ENCODE data around the gene ENTHD1. TPM values are rescaled to one million over a fixed set of nuclear protein-coding genes. Genes with fewer than 3 reads are reported as not detected.

The ENTHD1 gene
- total RNA-seq, 3 donors from 2014 or later (not counting 1 experiment from before 2014, with no cell fraction given) = not detected

GRCh38 chr22:39820256-39820655, 73.3 kb downstream of the ENTHD1 start:
- H3K36me3 Mint-ChIP-seq = no peaks in the 10 kb centered on the region
- Histone ChIP-seq H3K4me1 (ENCODE audit: control insufficient read depth, insufficient read depth, low read length) (no peaks in the 10 kb centered on the region), H3K9me3 (ENCODE audit: control insufficient read depth, insufficient read depth, low read length) (no peaks in the 10 kb centered on the region), H3K36me3 (ENCODE audit: control insufficient read depth, insufficient read depth, low read length) (no peaks in the 10 kb centered on the region), H3K27ac (ENCODE audit: low read length) (no peak overlapping the region), H3K27me3 (ENCODE audit: control insufficient read depth, insufficient read depth, low read length) (no peaks in the 10 kb centered on the region), H3K4me3 (ENCODE audit: low read length) (no peak overlapping the region)
- no peak for ATAC-seq
- no peaks in the 10 kb centered on the region for H3K4me1 Mint-ChIP-seq
- H3K27ac Mint-ChIP-seq = no peak overlapping the region
- H3K9me3 Mint-ChIP-seq = no peaks in the 10 kb centered on the region
- H3K27me3 Mint-ChIP-seq (ENCODE audit: low read depth in 2 of 2) = peaks cover 7 to 41% of the 10 kb centered on the region in 2 donors
- no peak overlapping the region for H3K4me3 Mint-ChIP-seq
- intact Hi-C loops (cut with micrococcal nuclease) = no loop called here
- TF ChIP-seq CTCF (IDR thresholded peaks at IDR 0.05) = no peak
- WGBS (ENCODE audit: insufficient coverage) = 88% methylated on average over 3 of the region's 4 CpGs
- no peak for DNase-seq

- Mint-ChIP-seq H3K27me3 (ENCODE audit: low read depth in 2 of 2) (peaks cover 3 to 36% of the 10 kb centered on the region in 2 donors), H3K4me3 (no peak overlapping the region), H3K27ac (no peak overlapping the region), H3K4me1 (no peaks in the 10 kb centered on the region), H3K36me3 (no peaks in the 10 kb centered on the region), H3K9me3 (no peaks in the 10 kb centered on the region)
- no peak for DNase-seq
- intact Hi-C loops (cut with micrococcal nuclease) = no loop called here
- Histone ChIP-seq H3K27ac (ENCODE audit: low read length) (no peak overlapping the region), H3K36me3 (ENCODE audit: control insufficient read depth, insufficient read depth, low read length) (no peaks in the 10 kb centered on the region), H3K9me3 (ENCODE audit: control insufficient read depth, insufficient read depth, low read length) (no peaks in the 10 kb centered on the region), H3K27me3 (ENCODE audit: control insufficient read depth, insufficient read depth, low read length) (no peaks in the 10 kb centered on the region), H3K4me1 (ENCODE audit: control insufficient read depth, insufficient read depth, low read length) (no peaks in the 10 kb centered on the region), H3K4me3 (ENCODE audit: low read length) (no peak overlapping the region)
- no peak for TF ChIP-seq CTCF (IDR thresholded peaks at IDR 0.05)
- ATAC-seq = no peak
- no CpG with 5 or more reads among the region's 2 CpGs for WGBS (ENCODE audit: insufficient coverage)
Observed at GRCh38 chr22:39819429-39819828, 74.1 kb downstream of the ENTHD1 start.

GRCh38 chr22:39818094-39818493, 75.5 kb downstream of the ENTHD1 start:
- no peak overlapping the region for H3K27ac Mint-ChIP-seq
- WGBS (ENCODE audit: insufficient coverage) = 80% methylated on average over 5 of the region's 5 CpGs
- no peak for TF ChIP-seq CTCF (IDR thresholded peaks at IDR 0.05)

GRCh38 chr22:39815932-39816331, 77.6 kb downstream of the ENTHD1 start:
- H3K27me3 Mint-ChIP-seq (ENCODE audit: low read depth in 2 of 2) = peaks cover 18 to 52% of the 10 kb centered on the region in 2 donors
- H3K27ac Mint-ChIP-seq = no peak overlapping the region
- Histone ChIP-seq H3K9me3 (ENCODE audit: control insufficient read depth, insufficient read depth, low read length) (no peaks in the 10 kb centered on the region), H3K27ac (ENCODE audit: low read length) (no peak overlapping the region), H3K36me3 (ENCODE audit: control insufficient read depth, insufficient read depth, low read length) (no peaks in the 10 kb centered on the region), H3K4me3 (ENCODE audit: low read length) (no peak overlapping the region), H3K27me3 (ENCODE audit: control insufficient read depth, insufficient read depth, low read length) (no peaks in the 10 kb centered on the region), H3K4me1 (ENCODE audit: control insufficient read depth, insufficient read depth, low read length) (no peaks in the 10 kb centered on the region)
- H3K36me3 Mint-ChIP-seq = no peaks in the 10 kb centered on the region
- no CpG with 5 or more reads among the region's 2 CpGs for WGBS (ENCODE audit: insufficient coverage)
- no peaks in the 10 kb centered on the region for H3K4me1 Mint-ChIP-seq
- no peak for TF ChIP-seq CTCF (IDR thresholded peaks at IDR 0.05)
- H3K4me3 Mint-ChIP-seq = no peak overlapping the region
- intact Hi-C loops (cut with micrococcal nuclease) = no loop called here
- ATAC-seq (no peak), DNase-seq (no peak)
- no peaks in the 10 kb centered on the region for H3K9me3 Mint-ChIP-seq

More at GRCh38 chr22:39818094-39818493, 75.5 kb downstream of the ENTHD1 start:
- Mint-ChIP-seq H3K4me1 (no peaks in the 10 kb centered on the region), H3K27me3 (ENCODE audit: low read depth in 2 of 2) (peaks cover 6 to 38% of the 10 kb centered on the region in 2 donors), H3K4me3 (no peak overlapping the region), H3K9me3 (no peaks in the 10 kb centered on the region), H3K36me3 (no peaks in the 10 kb centered on the region)
- H3K9me3 ChIP-seq (ENCODE audit: control insufficient read depth, insufficient read depth, low read length) = no peaks in the 10 kb centered on the region
- DNase-seq (no peak), ATAC-seq (no peak)
- no peaks in the 10 kb centered on the region for H3K4me1 ChIP-seq (ENCODE audit: control insufficient read depth, insufficient read depth, low read length)
- no peak overlapping the region for H3K27ac ChIP-seq (ENCODE audit: low read length)
- H3K4me3 ChIP-seq (ENCODE audit: low read length) = no peak overlapping the region
- H3K27me3 ChIP-seq (ENCODE audit: control insufficient read depth, insufficient read depth, low read length) = no peaks in the 10 kb centered on the region
- H3K36me3 ChIP-seq (ENCODE audit: control insufficient read depth, insufficient read depth, low read length) = no peaks in the 10 kb centered on the region
- intact Hi-C loops (cut with micrococcal nuclease) = no loop called here

Data from natural killer cell (primary cell).